Adrenal gland (tissue), 5 donors: ENCODE results near the gene MAGEF1.

Experiments
- CTCF ChIP-seq, 6 experiments: fragments of 450-650 bp in 4 of 6; fragments of 200-600 bp in 2 of 6; sonication (generic) in 1 of 6; IDR thresholded peaks; 1 replicate in 5 of 6; 2 replicates in 1 of 6; pipeline versions ENCODE4 v1.5.1 to v1.8.0; 2016 to 2021; ENCODE audit warnings: antibody characterized with exemption in 6 of 6, mild to moderate bottlenecking in 2 of 6, moderate library complexity in 1 of 6
- POLR2A ChIP-seq, 2 donors: fragments of 450-650 bp; IDR thresholded peaks; one replicate each; pipeline ENCODE4 v1.6.1; 2017; ENCODE audit warnings: antibody characterized with exemption in 2 of 2, mild to moderate bottlenecking in 2 of 2, moderate library complexity in 1 of 2
- donor health status: DM: no; HTN: no; CAD: no.

- no peak for TF ChIP-seq CTCF (IDR thresholded peaks at IDR 0.05)
- TF ChIP-seq POLR2A (IDR thresholded peaks at IDR 0.05), result no peak
Observed at GRCh38 chr3:184682671-184683070, 29.2 kb downstream of the MAGEF1 start.
